Mesothelial cell of epicardium (in vitro differentiated cells): ENCODE measurements around the gene RXFP1. TPM values are rescaled to one million over a fixed set of nuclear protein-coding genes. Genes with fewer than 3 reads are reported as not detected.

Source experiments
- DNase-seq, 2 experiments: peaks; one replicate each; pipeline ENCODE4 v3.0.0; 2021; ENCODE audit warnings: low spot score in 2 of 2; ENCODE audit not compliant: unreplicated experiment in 2 of 2
- H3K27ac Mint-ChIP-seq: 2 replicates; pipeline ENCODE4 v1.8.0; 2021; ENCODE audit warnings: mixed read lengths
- H3K27me3 Mint-ChIP-seq: 2 replicates; pipeline ENCODE4 v1.8.0; 2021; ENCODE audit warnings: low read depth, mixed read lengths
- H3K36me3 Mint-ChIP-seq: 2 replicates; pipeline ENCODE4 v1.8.0; 2021; ENCODE audit warnings: mixed read lengths
- H3K4me1 Mint-ChIP-seq: 2 replicates; pipeline ENCODE4 v1.8.0; 2021; ENCODE audit warnings: mixed read lengths
- H3K4me3 Mint-ChIP-seq: 2 replicates; pipeline ENCODE4 v1.8.0; 2021; ENCODE audit warnings: mild to moderate bottlenecking, moderate library complexity, mixed read lengths
- H3K9me3 Mint-ChIP-seq: 2 replicates; pipeline ENCODE4 v1.8.0; 2021; ENCODE audit warnings: mixed read lengths
- CTCF ChIP-seq: fragments of 200-600 bp; sonication (generic); IDR thresholded peaks from one replicate; pipeline ENCODE4 v1.5.0; 2021; ENCODE audit warnings: antibody characterized with exemption; ENCODE audit not compliant: unreplicated experiment
- total RNA-seq: library from RNA; stranded (reverse); gene quantifications from 3 replicates; pipeline ENCODE4 v1.2.1, GENCODE V29; 2021

The RXFP1 gene
- total RNA-seq, 1 donor from 2014 or later: 0.07 TPM

DNA sequence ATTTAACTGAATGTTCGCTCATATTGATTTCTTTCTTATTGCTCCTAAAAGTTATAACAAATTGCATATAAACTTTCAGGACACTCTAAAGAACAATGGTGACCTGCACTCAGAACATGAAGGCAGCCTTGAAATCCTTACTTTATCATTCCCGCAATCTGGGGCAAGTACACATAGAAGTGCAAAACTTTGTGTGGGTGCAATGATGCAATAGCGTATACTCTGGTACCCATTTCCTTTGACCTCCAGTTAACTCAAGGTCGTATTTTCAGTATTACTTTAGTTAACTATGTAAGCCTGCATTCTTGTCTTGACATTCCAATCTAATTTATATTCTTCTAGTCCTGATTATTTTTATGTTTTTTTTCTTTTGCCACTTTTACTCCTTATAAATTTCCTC is 85.3 kb downstream of the RXFP1 start:
- Mint-ChIP-seq H3K4me1 (peaks cover 19% of the 10 kb centered on the region), H3K27ac (no peak overlapping the region), H3K27me3 (no peaks in the 10 kb centered on the region)

DNA sequence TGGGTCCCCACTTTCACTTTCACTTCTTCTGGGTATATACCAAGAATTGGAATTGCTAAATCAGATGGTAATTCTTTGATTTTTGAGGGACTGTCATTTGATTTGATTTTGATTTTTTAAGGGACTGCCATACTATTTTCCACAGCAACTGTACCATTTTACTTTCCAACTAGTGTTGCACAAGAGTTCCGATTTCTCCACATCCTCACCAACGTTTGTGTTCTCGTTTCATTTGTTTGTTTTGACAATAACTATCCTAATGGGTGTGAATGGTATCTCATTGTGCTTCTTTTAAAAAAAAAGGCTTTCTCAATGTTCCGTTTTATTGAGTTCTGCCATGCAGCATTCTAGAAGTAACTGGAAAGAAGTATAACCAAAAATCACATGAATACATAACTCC is 87.4 kb downstream of the RXFP1 start:
- no peaks in the 10 kb centered on the region for H3K36me3 Mint-ChIP-seq
- no peaks in the 10 kb centered on the region for H3K27me3 Mint-ChIP-seq
- TF ChIP-seq CTCF: no peak
- no peak overlapping the region for H3K27ac Mint-ChIP-seq
- peaks cover 8% of the 10 kb centered on the region for H3K9me3 Mint-ChIP-seq
- H3K4me1 Mint-ChIP-seq: peaks cover 22% of the 10 kb centered on the region
- no peak for DNase-seq
- H3K4me3 Mint-ChIP-seq: no peak overlapping the region

More for the DNA sequence above, 85.3 kb downstream of the RXFP1 start:
- no peak for DNase-seq
- TF ChIP-seq CTCF: no peak
- Mint-ChIP-seq H3K9me3 (no peaks in the 10 kb centered on the region), H3K4me3 (no peak overlapping the region), H3K36me3 (no peaks in the 10 kb centered on the region)

- Mint-ChIP-seq H3K4me3 (no peak overlapping the region), H3K36me3 (peaks cover 7% of the 10 kb centered on the region), H3K27me3 (no peaks in the 10 kb centered on the region), H3K4me1 (peaks cover 22% of the 10 kb centered on the region), H3K9me3 (peaks cover 19% of the 10 kb centered on the region), H3K27ac (peak overlapping the region; percentile 58)
- DNase-seq: no peak
- no peak for TF ChIP-seq CTCF
Measured at GRCh38 chr4:158610790-158611189, 89.1 kb downstream of the RXFP1 start.

DNA sequence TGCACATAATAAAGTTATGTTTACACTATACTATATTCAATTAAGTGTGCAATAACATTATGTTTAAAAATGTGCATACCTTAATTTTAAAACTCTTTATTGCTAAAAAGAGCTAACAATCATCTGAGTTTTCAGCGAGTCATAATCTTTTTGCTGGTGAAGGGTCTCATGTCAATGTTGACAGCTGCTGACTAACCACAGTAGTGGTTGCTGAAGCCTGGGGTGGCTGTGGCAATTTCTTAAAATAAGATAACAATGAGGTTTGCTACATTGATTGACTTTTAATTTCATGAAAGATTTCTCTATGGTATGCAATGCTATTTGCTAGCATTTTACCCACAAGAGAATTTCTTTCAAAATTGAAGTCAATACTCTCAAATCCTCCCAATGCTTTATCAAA is 91.4 kb downstream of the RXFP1 start:
- no peak overlapping the region for H3K27ac Mint-ChIP-seq
- no peak for DNase-seq
- H3K36me3 Mint-ChIP-seq: peaks cover 7% of the 10 kb centered on the region
- no peak overlapping the region for H3K4me3 Mint-ChIP-seq
- peaks cover 19% of the 10 kb centered on the region for H3K9me3 Mint-ChIP-seq
- peaks cover 24% of the 10 kb centered on the region for H3K4me1 Mint-ChIP-seq
- no peaks in the 10 kb centered on the region for H3K27me3 Mint-ChIP-seq
- no peak for TF ChIP-seq CTCF

GRCh38 chr4:158617956-158618355 is 96.3 kb downstream of the RXFP1 start:
- Mint-ChIP-seq H3K9me3 (peaks cover 31% of the 10 kb centered on the region), H3K27me3 (no peaks in the 10 kb centered on the region), H3K27ac (no peak overlapping the region), H3K36me3 (peaks cover 7% of the 10 kb centered on the region), H3K4me1 (peaks cover 5% of the 10 kb centered on the region), H3K4me3 (no peak overlapping the region)
- no peak for TF ChIP-seq CTCF
- DNase-seq: no peak

DNA sequence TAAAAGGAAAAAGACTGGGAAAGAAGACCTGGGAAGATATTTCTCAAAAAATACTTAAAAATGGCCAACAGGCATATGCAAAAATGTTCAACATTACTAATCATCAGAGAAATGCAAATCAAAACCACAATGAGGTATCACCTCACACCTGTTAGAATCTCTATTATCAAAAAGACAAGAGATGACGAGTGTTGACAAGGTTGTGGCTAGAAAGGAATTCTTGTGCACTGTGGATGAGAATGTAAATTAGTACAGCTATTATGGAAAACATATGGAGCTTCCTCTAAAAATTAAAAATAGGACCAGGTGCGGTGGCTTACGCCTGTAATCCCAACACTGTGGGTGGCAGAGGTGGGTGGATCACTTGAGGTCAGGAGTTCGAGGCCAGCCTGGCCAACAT is 100.0 kb downstream of the RXFP1 start:
- Mint-ChIP-seq H3K27me3 (peaks cover 9% of the 10 kb centered on the region), H3K36me3 (no peaks in the 10 kb centered on the region), H3K27ac (no peak overlapping the region), H3K4me3 (no peak overlapping the region), H3K4me1 (peaks cover 5% of the 10 kb centered on the region), H3K9me3 (peaks cover 12% of the 10 kb centered on the region)
- DNase-seq: no peak
- TF ChIP-seq CTCF: no peak
